Peyer's patch (tissue), 4 donors: Measurements from ENCODE around the gene S100A6.

Experiments used
- CTCF ChIP-seq, 6 experiments: fragments of 450-650 bp in 4 of 6; fragments of 200-600 bp in 2 of 6; sonication (generic) in 1 of 6; IDR thresholded peaks; one replicate each; pipeline ENCODE4 v1.5.1; 2017 to 2019; ENCODE audit warnings: antibody characterized with exemption in 6 of 6, mild to moderate bottlenecking in 3 of 6, moderate library complexity in 1 of 6
- POLR2A ChIP-seq, 2 donors: fragments of 450-650 bp; IDR thresholded peaks; one replicate each; pipeline ENCODE4 v1.5.1; 2017; ENCODE audit warnings: antibody characterized with exemption in 2 of 2, mild to moderate bottlenecking in 2 of 2, moderate library complexity in 2 of 2

- TF ChIP-seq POLR2A (IDR thresholded peaks at IDR 0.05) (no peak), CTCF (IDR thresholded peaks at IDR 0.05) (no peak)
Measured at GRCh38 chr1:153513666-153514065, 22.1 kb downstream of the S100A6 start.
